ENCODE data around the gene ZNF780B. TPM values are rescaled to one million over a fixed set of nuclear protein-coding genes. Genes with fewer than 3 reads are reported as not detected.

Gene ZNF780B
- total RNA-seq, 4 donors from 2014 or later: 2.5 to 5.3 (median 4.3) TPM

- in situ Hi-C loops (cut with MboI; ENCODE audit: low sequenced_read_pairs in 4 of 4): no loop called here
- no peak for ATAC-seq
- no peaks in the 10 kb centered on the region for H3K4me1 ChIP-seq
- DNase-seq: no peak
- no peak overlapping the region for H3K27ac ChIP-seq
- H3K4me3 ChIP-seq: no peak overlapping the region
- H3K9me3 ChIP-seq: peaks cover 4 to 25% (median 4%) of the 10 kb centered on the region in 3 donors
- H3K27me3 ChIP-seq: no peaks in the 10 kb centered on the region
- no peaks in the 10 kb centered on the region for H3K36me3 ChIP-seq
- intact Hi-C loops (cut with DNase I; ENCODE audit: low total_unique reads): no loop called here
- TF ChIP-seq CTCF (IDR thresholded peaks at IDR 0.05 in 4 of 5, conservative IDR thresholded peaks at IDR 0.05 in 1 of 5) (no peak), POLR2A (IDR thresholded peaks at IDR 0.05) (no peak)
These were observed 32.1 kb downstream of the ZNF780B start for GRCh38 chr19:40023969-40024368.

GRCh38 chr19:40013991-40014390 is 42.0 kb downstream of the ZNF780B start:
- Histone ChIP-seq H3K27ac (no peak overlapping the region), H3K4me3 (no peak overlapping the region), H3K36me3 (peaks cover 5 to 64% of the 10 kb centered on the region in 2 donors), H3K4me1 (no peaks in the 10 kb centered on the region), H3K27me3 (no peaks in the 10 kb centered on the region), H3K9me3 (peaks cover 0 to 36% (median 15%) of the 10 kb centered on the region in 3 donors)
- ATAC-seq (no peak), DNase-seq (no peak)
- TF ChIP-seq CTCF (IDR thresholded peaks at IDR 0.05 in 4 of 5, conservative IDR thresholded peaks at IDR 0.05 in 1 of 5): no peak
- no peak for TF ChIP-seq POLR2A (IDR thresholded peaks at IDR 0.05)
- in situ Hi-C loops (cut with MboI; ENCODE audit: low sequenced_read_pairs in 4 of 4): no loop called here
- intact Hi-C loops (cut with DNase I; ENCODE audit: low total_unique reads): no loop called here

GRCh38 chr19:40009674-40010073 is 46.4 kb downstream of the ZNF780B start:
- ATAC-seq: no peak
- intact Hi-C loops (cut with DNase I; ENCODE audit: low total_unique reads): no loop called here
- H3K27ac ChIP-seq: no peak overlapping the region
- no peak for DNase-seq
- peaks cover 18 to 87% of the 10 kb centered on the region in 2 donors for H3K36me3 ChIP-seq
- no peak overlapping the region for H3K4me3 ChIP-seq
- peaks cover 10% of the 10 kb centered on the region in 2 donors for H3K4me1 ChIP-seq
- H3K9me3 ChIP-seq: peaks cover 0 to 13% (median 9%) of the 10 kb centered on the region in 3 donors
- in situ Hi-C loops (cut with MboI; ENCODE audit: low sequenced_read_pairs in 4 of 4): no loop called here
- TF ChIP-seq POLR2A (IDR thresholded peaks at IDR 0.05): no peak
- no peak for TF ChIP-seq CTCF (IDR thresholded peaks at IDR 0.05 in 4 of 5, conservative IDR thresholded peaks at IDR 0.05 in 1 of 5)
- no peaks in the 10 kb centered on the region for H3K27me3 ChIP-seq

GRCh38 chr19:40006273-40006691 is 49.7 kb downstream of the ZNF780B start:
- in situ Hi-C loops (cut with MboI; ENCODE audit: low sequenced_read_pairs in 4 of 4) (no loop called here), intact Hi-C loops (cut with DNase I; ENCODE audit: low total_unique reads) (no loop called here)
- Histone ChIP-seq H3K9me3 (no peaks in the 10 kb centered on the region), H3K4me1 (peaks cover 10% of the 10 kb centered on the region in 2 donors), H3K27me3 (no peaks in the 10 kb centered on the region), H3K27ac (no peak overlapping the region), H3K36me3 (peaks cover 13 to 54% of the 10 kb centered on the region in 2 donors), H3K4me3 (no peak overlapping the region)
- no peak for ATAC-seq
- no peak for TF ChIP-seq CTCF (IDR thresholded peaks at IDR 0.05 in 4 of 5, conservative IDR thresholded peaks at IDR 0.05 in 1 of 5)
- TF ChIP-seq POLR2A (IDR thresholded peaks at IDR 0.05): no peak
- DNase-seq: no peak

- peaks cover 10% of the 10 kb centered on the region in 2 donors for H3K4me1 ChIP-seq
- peaks cover 13 to 52% of the 10 kb centered on the region in 2 donors for H3K36me3 ChIP-seq
- H3K27ac ChIP-seq: no peak overlapping the region
- DNase-seq (no peak), ATAC-seq (no peak)
- H3K4me3 ChIP-seq: no peak overlapping the region
- H3K9me3 ChIP-seq: no peaks in the 10 kb centered on the region
- intact Hi-C loops (cut with DNase I; ENCODE audit: low total_unique reads): no loop called here
- H3K27me3 ChIP-seq: no peaks in the 10 kb centered on the region
- TF ChIP-seq CTCF (IDR thresholded peaks at IDR 0.05 in 4 of 5, conservative IDR thresholded peaks at IDR 0.05 in 1 of 5) (no peak), POLR2A (IDR thresholded peaks at IDR 0.05) (no peak)
- in situ Hi-C loops (cut with MboI; ENCODE audit: low sequenced_read_pairs in 4 of 4): no loop called here
These were observed 50.2 kb downstream of the ZNF780B start for GRCh38 chr19:40005691-40006272.
